ENCODE results near the gene MAP3K3. TPM values are rescaled to one million over a fixed set of nuclear protein-coding genes. Genes with fewer than 3 reads are reported as not detected.

The MAP3K3 gene
- total and polyA plus RNA-seq, 10 of the 15 experiments (the other 5 are each of a cell fraction or from before 2014, with no cell fraction given) = 1.6 to 24.1 (median 15.0) TPM

DNA sequence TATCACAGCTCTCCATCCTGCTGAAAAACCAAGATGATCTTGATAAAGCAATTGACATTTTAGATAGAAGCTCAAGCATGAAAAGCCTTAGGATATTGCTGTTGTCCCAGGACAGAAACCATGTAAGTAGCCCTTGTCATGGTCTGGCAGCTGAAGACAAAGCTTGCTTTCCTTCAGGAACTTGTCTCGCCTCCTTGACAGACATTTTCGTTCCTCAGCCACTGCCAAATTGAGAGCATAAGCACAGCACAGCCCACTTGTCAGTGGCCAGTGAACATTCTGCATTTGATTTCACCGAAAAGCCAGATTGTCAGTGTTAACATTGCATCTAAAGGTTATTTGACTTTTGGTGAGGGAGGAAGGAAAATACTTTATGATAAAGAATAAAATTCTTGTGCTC, 35.6 kb downstream of the MAP3K3 start:
- no peak overlapping the region for H3K9ac ChIP-seq (ENCODE audit: control insufficient read depth, insufficient read depth, low read length)
- no peak overlapping the region for H3K27ac ChIP-seq (ENCODE audit: control insufficient read depth, insufficient read depth)
- intact Hi-C loops (cut with micrococcal nuclease; ENCODE audit: unreplicated experiment) (no loop called here), in situ Hi-C loops (cut with MboI) (no loop called here)
- SMC1A ChIA-PET (ENCODE audit: uncharacterized antibody, unreplicated experiment) = interaction anchor here (1.1 to 1.5 kb wide), 3 partner anchors 8 to 25 kb away, joined by 3 to 5 read pairs (median 4); no protein-coding TSS in a partner anchor
- H2AFZ ChIP-seq (ENCODE audit: control insufficient read depth, low read depth, low read length) = no peak overlapping the region
- H3K4me3 ChIP-seq = no peak overlapping the region
- ATAC-seq = no peak
- CTCF ChIA-PET = interaction anchor here (1.2 to 1.5 kb wide), 2 partner anchors 10 to 208 kb away, joined by 3 read pairs; no protein-coding TSS in a partner anchor
- H3K36me3 ChIP-seq (ENCODE audit: control insufficient read depth in 2 of 2, insufficient read depth in 2 of 2, low read length in 1 of 2) = peaks cover 2 to 9% of the 10 kb centered on the region in 2 experiments; a peak in 3 of 4 replicates
- H3K27me3 ChIP-seq (replicated peaks in 1 of 2; ENCODE audit: control insufficient read depth in 2 of 2, insufficient read depth in 2 of 2, low read length in 1 of 2) = no peaks in the 10 kb centered on the region
- no peaks in the 10 kb centered on the region; the same call in 1 of the 2 replicates for H3K4me1 ChIP-seq (ENCODE audit: control insufficient read depth, insufficient read depth, low read length)
- no peak for DNase-seq (ENCODE audit: low read depth, low spot score)
- 94% methylated on average over 3 of the region's 3 CpGs for WGBS (ENCODE audit: insufficient coverage, insufficient replicate concordance, low lambda C conversion rate, missing lambda C conversion rate)
- no peaks in the 10 kb centered on the region for H4K20me1 ChIP-seq (ENCODE audit: control insufficient read depth, insufficient read depth)
- H3K79me2 ChIP-seq (ENCODE audit: control insufficient read depth, insufficient read depth, low read length) = no peaks in the 10 kb centered on the region
- RAD21 ChIA-PET (ENCODE audit: unreplicated experiment) = no interaction called here
- no peak for FAIRE-seq
- no TSS peak for BruUV-seq (replicated peaks)
- POLR2A ChIA-PET = interaction anchor here (0.6 kb wide), 1 partner anchor 33 kb away, joined by 3 read pairs; no protein-coding TSS in a partner anchor
- TF ChIP-seq RFX5 (IDR thresholded peaks at IDR 0.05; ENCODE audit: low read depth, low read length) (no peak), CBFB (IDR thresholded peaks at IDR 0.05; ENCODE audit: low read depth) (no peak), FOXK2 (IDR thresholded peaks at IDR 0.05) (no peak), STAT1 (conservative IDR thresholded peaks at IDR 0.05) (no peak), RAD51 (IDR thresholded peaks at IDR 0.05) (no peak), IKZF2 (IDR thresholded peaks at IDR 0.05) (no peak), CEBPB (IDR thresholded peaks at IDR 0.05; ENCODE audit: borderline replicate concordance in 1 of 2, low read depth in 2 of 2, low read length in 2 of 2) (no peak), NFYB (IDR thresholded peaks at IDR 0.05; ENCODE audit: insufficient read depth, low read depth, low read length) (no peak), ATF3 (IDR thresholded peaks at IDR 0.05; ENCODE audit: borderline replicate concordance, extremely low read depth, low read depth, low read length) (no peak), DPF2 (IDR thresholded peaks at IDR 0.05) (no peak), CHD2 (IDR thresholded peaks at IDR 0.05; ENCODE audit: borderline replicate concordance, low read depth, low read length) (no peak), BCL3 (IDR thresholded peaks at IDR 0.05; ENCODE audit: borderline replicate concordance, insufficient read depth, low read depth, low read length, poor library complexity, severe bottlenecking) (no peak)
- TF ChIP-seq, protein P1, sequence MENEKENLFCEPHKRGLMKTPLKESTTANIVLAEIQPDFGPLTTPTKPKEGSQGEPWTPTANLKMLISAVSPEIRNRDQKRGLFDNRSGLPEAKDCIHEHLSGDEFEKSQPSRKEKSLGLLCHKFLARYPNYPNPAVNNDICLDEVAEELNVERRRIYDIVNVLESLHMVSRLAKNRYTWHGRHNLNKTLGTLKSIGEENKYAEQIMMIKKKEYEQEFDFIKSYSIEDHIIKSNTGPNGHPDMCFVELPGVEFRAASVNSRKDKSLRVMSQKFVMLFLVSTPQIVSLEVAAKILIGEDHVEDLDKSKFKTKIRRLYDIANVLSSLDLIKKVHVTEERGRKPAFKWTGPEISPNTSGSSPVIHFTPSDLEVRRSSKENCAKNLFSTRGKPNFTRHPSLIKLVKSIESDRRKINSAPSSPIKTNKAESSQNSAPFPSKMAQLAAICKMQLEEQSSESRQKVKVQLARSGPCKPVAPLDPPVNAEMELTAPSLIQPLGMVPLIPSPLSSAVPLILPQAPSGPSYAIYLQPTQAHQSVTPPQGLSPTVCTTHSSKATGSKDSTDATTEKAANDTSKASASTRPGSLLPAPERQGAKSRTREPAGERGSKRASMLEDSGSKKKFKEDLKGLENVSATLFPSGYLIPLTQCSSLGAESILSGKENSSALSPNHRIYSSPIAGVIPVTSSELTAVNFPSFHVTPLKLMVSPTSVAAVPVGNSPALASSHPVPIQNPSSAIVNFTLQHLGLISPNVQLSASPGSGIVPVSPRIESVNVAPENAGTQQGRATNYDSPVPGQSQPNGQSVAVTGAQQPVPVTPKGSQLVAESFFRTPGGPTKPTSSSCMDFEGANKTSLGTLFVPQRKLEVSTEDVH (IDR thresholded peaks at IDR 0.05; ENCODE audit: low read depth, partially characterized antibody) = no peak
- TF ChIP-seq, protein P2, sequence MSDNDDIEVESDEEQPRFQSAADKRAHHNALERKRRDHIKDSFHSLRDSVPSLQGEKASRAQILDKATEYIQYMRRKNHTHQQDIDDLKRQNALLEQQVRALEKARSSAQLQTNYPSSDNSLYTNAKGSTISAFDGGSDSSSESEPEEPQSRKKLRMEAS (IDR thresholded peaks at IDR 0.05; ENCODE audit: low read depth, low read length) = no peak
- TF ChIP-seq, protein P3, sequence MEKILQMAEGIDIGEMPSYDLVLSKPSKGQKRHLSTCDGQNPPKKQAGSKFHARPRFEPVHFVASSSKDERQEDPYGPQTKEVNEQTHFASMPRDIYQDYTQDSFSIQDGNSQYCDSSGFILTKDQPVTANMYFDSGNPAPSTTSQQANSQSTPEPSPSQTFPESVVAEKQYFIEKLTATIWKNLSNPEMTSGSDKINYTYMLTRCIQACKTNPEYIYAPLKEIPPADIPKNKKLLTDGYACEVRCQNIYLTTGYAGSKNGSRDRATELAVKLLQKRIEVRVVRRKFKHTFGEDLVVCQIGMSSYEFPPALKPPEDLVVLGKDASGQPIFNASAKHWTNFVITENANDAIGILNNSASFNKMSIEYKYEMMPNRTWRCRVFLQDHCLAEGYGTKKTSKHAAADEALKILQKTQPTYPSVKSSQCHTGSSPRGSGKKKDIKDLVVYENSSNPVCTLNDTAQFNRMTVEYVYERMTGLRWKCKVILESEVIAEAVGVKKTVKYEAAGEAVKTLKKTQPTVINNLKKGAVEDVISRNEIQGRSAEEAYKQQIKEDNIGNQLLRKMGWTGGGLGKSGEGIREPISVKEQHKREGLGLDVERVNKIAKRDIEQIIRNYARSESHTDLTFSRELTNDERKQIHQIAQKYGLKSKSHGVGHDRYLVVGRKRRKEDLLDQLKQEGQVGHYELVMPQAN (conservative IDR thresholded peaks at IDR 0.05) = no peak
- H3K4me2 ChIP-seq (ENCODE audit: control insufficient read depth, insufficient read depth) = no peak overlapping the region
- H3K9me3 ChIP-seq (replicated peaks; ENCODE audit: control insufficient read depth, insufficient read depth, low read length) = no peaks in the 10 kb centered on the region

Measured in GM12878 (cell line).